Measurements from ENCODE around the gene PLA2G12A.

DNA sequence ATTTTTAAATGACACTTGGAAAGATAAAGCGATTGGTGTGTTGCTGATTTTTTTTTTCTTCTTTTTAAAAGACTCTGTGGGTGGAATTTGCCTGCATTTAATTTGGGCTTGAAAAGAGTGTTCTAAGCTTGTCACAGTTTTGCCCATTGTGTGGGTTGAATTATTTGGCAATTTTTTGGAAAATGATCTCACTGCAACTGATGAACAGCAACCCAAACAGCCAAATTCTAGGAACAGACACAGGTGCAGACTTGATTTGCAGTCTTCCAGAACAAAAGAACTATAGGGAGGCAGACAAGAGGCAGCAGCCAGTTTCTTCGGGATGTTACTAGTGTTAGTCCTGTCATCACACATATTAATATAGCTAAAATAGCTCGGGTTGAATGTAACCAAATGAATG, 67.1 kb downstream of the PLA2G12A start:
- no peak for TF ChIP-seq POLR2AphosphoS5 (IDR thresholded peaks at IDR 0.05; ENCODE audit: low read depth, low read length)
- TF ChIP-seq, protein P1, sequence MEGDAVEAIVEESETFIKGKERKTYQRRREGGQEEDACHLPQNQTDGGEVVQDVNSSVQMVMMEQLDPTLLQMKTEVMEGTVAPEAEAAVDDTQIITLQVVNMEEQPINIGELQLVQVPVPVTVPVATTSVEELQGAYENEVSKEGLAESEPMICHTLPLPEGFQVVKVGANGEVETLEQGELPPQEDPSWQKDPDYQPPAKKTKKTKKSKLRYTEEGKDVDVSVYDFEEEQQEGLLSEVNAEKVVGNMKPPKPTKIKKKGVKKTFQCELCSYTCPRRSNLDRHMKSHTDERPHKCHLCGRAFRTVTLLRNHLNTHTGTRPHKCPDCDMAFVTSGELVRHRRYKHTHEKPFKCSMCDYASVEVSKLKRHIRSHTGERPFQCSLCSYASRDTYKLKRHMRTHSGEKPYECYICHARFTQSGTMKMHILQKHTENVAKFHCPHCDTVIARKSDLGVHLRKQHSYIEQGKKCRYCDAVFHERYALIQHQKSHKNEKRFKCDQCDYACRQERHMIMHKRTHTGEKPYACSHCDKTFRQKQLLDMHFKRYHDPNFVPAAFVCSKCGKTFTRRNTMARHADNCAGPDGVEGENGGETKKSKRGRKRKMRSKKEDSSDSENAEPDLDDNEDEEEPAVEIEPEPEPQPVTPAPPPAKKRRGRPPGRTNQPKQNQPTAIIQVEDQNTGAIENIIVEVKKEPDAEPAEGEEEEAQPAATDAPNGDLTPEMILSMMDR (IDR thresholded peaks at IDR 0.05), result no peak
- TF ChIP-seq REST (IDR thresholded peaks at IDR 0.05; ENCODE audit: insufficient read depth in 1 of 2, low read depth in 2 of 2, low read length in 1 of 2), result no peak
- TF ChIP-seq TCF7L2 (IDR thresholded peaks at IDR 0.05; ENCODE audit: low read depth, low read length), result no peak
